Neural crest cell (in vitro differentiated cells): ENCODE measurements around the gene KLHL22. TPM values are rescaled to one million over a fixed set of nuclear protein-coding genes. Genes with fewer than 3 reads are reported as not detected.
A peak's percentile ranks its signal among the peaks of the same experiment; 100 is the strongest.

Experiments used
- DNase-seq: peaks from one replicate; pipeline ENCODE4 v3.0.0; 2021; ENCODE audit warnings: low read depth, mixed read lengths, low spot score
- H3K27ac Mint-ChIP-seq: one replicate; pipeline ENCODE4 v1.8.0; 2021; ENCODE audit warnings: mild to moderate bottlenecking, mixed read lengths; ENCODE audit not compliant: unreplicated experiment
- H3K27me3 Mint-ChIP-seq: 2 replicates; pipeline ENCODE4 v1.8.0; 2021; ENCODE audit warnings: low read depth, mild to moderate bottlenecking, mixed read lengths
- H3K36me3 Mint-ChIP-seq: 2 replicates; pipeline ENCODE4 v1.8.0; 2021; ENCODE audit warnings: low read depth, mild to moderate bottlenecking, mixed read lengths
- H3K4me1 Mint-ChIP-seq: 2 replicates; pipeline ENCODE4 v1.8.0; 2021; ENCODE audit warnings: mixed read lengths
- H3K4me3 Mint-ChIP-seq: one replicate; pipeline ENCODE4 v1.8.0; 2021; ENCODE audit warnings: mild to moderate bottlenecking, mixed read lengths
- H3K9me3 Mint-ChIP-seq: 2 replicates; pipeline ENCODE4 v1.8.0; 2021; ENCODE audit warnings: mixed read lengths
- total RNA-seq: library from RNA; stranded (reverse); gene quantifications from 2 replicates; pipeline ENCODE4 v1.2.1, GENCODE V29; 2021
- TF ChIP-seq, protein P1 (sequence below): fragments of 200-600 bp; sonication (generic); conservative IDR thresholded peaks from 2 replicates; pipeline ENCODE4 v1.5.0; 2021; ENCODE audit warnings: antibody characterized with exemption, mild to moderate bottlenecking

The KLHL22 gene
- total RNA-seq, 1 donor from 2014 or later = 48.9 TPM

DNA sequence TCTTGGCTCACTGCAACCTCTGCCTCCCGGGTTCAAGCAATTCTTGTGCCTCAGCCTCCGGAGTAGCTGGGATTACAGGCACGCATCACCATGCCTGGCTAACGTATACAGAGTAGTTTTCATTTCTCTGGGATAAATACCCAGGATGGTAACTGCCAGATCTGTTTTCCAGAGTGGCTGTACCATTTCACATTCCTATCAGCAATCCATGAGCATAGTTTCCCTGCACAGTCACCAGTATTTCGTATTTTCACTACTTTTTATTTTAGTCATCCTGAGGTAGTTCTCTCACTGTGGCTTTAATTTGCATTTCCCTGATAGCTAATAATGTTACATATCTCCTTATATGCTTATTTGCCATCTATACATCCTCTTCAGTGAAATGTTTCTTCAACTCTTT lies 47.0 kb downstream of the KLHL22 start:
- Mint-ChIP-seq H3K27ac (no peak overlapping the region), H3K27me3 (no peaks in the 10 kb centered on the region), H3K4me3 (no peak overlapping the region), H3K36me3 (peaks cover 13% of the 10 kb centered on the region), H3K4me1 (peaks cover 10% of the 10 kb centered on the region), H3K9me3 (no peaks in the 10 kb centered on the region)
- DNase-seq = no peak
- TF ChIP-seq, protein P1, sequence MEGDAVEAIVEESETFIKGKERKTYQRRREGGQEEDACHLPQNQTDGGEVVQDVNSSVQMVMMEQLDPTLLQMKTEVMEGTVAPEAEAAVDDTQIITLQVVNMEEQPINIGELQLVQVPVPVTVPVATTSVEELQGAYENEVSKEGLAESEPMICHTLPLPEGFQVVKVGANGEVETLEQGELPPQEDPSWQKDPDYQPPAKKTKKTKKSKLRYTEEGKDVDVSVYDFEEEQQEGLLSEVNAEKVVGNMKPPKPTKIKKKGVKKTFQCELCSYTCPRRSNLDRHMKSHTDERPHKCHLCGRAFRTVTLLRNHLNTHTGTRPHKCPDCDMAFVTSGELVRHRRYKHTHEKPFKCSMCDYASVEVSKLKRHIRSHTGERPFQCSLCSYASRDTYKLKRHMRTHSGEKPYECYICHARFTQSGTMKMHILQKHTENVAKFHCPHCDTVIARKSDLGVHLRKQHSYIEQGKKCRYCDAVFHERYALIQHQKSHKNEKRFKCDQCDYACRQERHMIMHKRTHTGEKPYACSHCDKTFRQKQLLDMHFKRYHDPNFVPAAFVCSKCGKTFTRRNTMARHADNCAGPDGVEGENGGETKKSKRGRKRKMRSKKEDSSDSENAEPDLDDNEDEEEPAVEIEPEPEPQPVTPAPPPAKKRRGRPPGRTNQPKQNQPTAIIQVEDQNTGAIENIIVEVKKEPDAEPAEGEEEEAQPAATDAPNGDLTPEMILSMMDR = no peak

- H3K27ac Mint-ChIP-seq = no peak overlapping the region
- H3K9me3 Mint-ChIP-seq = no peaks in the 10 kb centered on the region
- H3K4me1 Mint-ChIP-seq = peaks cover 10% of the 10 kb centered on the region
- peak overlapping the region; percentile 55 for H3K4me3 Mint-ChIP-seq
- no peaks in the 10 kb centered on the region for H3K27me3 Mint-ChIP-seq
- TF ChIP-seq, protein P1 = no peak
- no peak for DNase-seq
- peaks cover 13% of the 10 kb centered on the region for H3K36me3 Mint-ChIP-seq
These were observed 49.1 kb downstream of the KLHL22 start for GRCh38 chr22:20446383-20446970.

DNA sequence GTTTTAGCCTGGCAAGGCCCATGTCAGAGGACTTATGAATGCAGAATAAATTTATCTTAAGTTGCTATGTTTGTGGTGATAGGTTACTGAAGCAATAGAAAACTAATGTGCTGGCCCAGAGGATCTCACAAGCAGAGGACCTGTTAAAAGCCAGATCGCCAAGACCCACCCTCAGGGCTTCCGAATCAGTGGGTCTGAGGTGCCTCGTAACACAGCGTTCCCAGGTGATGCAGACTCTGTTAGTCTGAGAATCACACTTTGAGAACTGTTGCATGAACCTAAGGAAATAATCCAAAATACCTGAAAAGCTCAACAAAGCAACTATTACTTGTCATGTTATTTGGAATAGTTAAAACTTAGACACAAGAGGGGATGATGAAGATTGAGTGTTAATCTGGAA lies 51.3 kb downstream of the KLHL22 start:
- no peak overlapping the region for H3K27ac Mint-ChIP-seq
- no peaks in the 10 kb centered on the region for H3K9me3 Mint-ChIP-seq
- peaks cover 3% of the 10 kb centered on the region for H3K27me3 Mint-ChIP-seq
- peaks cover 8% of the 10 kb centered on the region for H3K36me3 Mint-ChIP-seq
- TF ChIP-seq, protein P1 = no peak
- peaks cover 13% of the 10 kb centered on the region for H3K4me1 Mint-ChIP-seq
- no peak for DNase-seq
- no peak overlapping the region for H3K4me3 Mint-ChIP-seq

DNA sequence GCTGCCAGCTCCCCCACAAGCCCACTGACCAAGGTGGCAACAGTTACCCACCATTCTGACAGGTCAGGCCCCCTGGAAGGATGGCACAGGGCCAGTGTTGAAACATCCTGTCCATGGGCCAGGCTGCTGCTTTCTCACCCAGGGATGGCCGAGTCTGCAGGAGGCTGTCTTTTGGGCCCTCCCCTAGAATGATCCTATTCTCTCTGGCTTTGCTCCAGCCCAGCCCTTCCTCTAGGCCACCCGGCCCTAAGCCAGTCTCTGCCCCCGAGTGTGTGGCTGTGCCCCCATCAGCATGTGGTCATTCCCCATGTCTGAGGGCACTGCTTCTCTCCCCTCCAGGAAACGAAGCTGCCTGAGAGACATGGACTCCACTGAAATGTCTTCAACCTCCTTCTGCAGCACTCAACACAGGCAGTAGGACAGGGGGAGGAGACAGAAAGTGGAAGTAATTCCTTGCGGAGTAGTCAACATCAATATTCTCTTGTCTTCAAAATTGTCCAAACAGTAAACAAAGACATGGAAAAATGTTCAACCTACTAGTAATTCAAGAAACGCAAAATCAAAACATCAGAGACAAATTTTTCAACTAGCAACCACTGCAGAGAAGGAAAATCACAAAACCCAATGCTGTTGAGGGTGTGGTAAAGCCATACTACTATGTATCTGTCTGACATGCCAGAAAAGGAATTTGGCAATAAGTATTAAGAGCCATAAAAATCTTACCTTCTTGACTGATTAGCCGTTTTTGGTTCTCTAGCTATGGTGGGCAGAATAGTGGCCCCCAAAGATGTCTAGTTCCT lies 52.9 kb downstream of the KLHL22 start:
- Mint-ChIP-seq H3K27me3 (peaks cover 9% of the 10 kb centered on the region), H3K27ac (no peak overlapping the region), H3K4me1 (peaks cover 21% of the 10 kb centered on the region), H3K9me3 (no peaks in the 10 kb centered on the region), H3K36me3 (peaks cover 8% of the 10 kb centered on the region), H3K4me3 (no peak overlapping the region)
- TF ChIP-seq, protein P1 = no peak
- DNase-seq = no peak

- TF ChIP-seq, protein P1 = no peak
- H3K4me3 Mint-ChIP-seq = no peak overlapping the region
- peaks cover 8% of the 10 kb centered on the region for H3K36me3 Mint-ChIP-seq
- peaks cover 19% of the 10 kb centered on the region for H3K4me1 Mint-ChIP-seq
- no peaks in the 10 kb centered on the region for H3K9me3 Mint-ChIP-seq
- DNase-seq = no peak
- H3K27ac Mint-ChIP-seq = no peak overlapping the region
- H3K27me3 Mint-ChIP-seq = peaks cover 13% of the 10 kb centered on the region
These were observed 53.7 kb downstream of the KLHL22 start for GRCh38 chr22:20441631-20442484.
